Measurements from ENCODE around the gene BAIAP2L2. TPM values are rescaled to one million over a fixed set of nuclear protein-coding genes. Genes with fewer than 3 reads are reported as not detected.

BAIAP2L2 gene
- total RNA-seq, 3 donors from 2014 or later (not counting 1 experiment from before 2014, with no cell fraction given): 0.99 to 1.9 (median 1.2) TPM

DNA sequence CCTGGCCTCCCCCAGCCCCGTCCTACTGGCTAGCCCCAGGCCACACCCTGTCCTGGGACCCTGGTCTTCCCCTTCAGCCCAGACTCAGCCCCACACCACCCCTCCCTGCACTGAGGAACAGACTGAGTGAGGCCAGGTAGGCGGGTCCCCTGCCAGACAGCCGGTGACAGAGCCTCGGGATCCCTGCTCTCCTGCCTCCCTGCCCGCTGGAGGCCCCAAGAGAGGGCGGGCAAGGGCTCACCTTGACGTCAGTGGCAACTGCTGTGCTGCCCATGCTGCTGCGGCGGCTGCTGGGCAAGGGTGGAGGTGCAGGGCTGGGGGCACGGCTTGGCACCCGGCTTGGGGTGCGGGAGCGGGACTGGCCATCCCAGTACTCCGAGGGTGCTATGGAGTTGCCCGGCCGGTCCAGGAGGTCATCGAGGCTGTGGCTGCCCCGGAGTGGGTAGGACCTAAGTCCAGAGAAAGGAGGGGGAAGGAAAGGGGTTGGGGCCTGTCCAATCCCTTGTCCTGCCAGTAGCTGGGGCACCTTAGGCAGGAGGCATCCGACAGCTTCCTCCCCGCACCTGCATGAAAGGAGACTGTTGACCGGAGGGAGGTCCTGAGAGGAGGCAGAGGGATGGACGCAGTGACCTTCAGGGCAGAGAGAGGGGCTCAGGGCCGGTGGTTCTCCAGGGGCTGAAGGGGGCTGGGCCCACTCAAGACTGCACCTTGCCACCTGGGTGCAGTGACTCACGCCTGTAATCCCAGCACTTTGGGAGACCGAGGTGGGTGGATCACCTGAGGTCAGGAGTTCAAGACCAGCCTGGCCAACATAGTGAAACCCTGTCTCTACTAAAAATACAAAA lies 24.3 kb downstream of the BAIAP2L2 start:
- 95% methylated on average over 25 of the region's 25 CpGs for WGBS (ENCODE audit: insufficient coverage)
- ATAC-seq (no peak), DNase-seq (no peak)
- Mint-ChIP-seq H3K27ac (no peak overlapping the region), H3K27me3 (ENCODE audit: low read depth in 2 of 2) (no peaks in the 10 kb centered on the region), H3K36me3 (no peaks in the 10 kb centered on the region), H3K9me3 (no peaks in the 10 kb centered on the region), H3K4me3 (no peak overlapping the region), H3K4me1 (peaks cover 0 to 11% of the 10 kb centered on the region in 2 donors)
- intact Hi-C loops (cut with micrococcal nuclease): no loop called here
- H3K36me3 ChIP-seq (ENCODE audit: control insufficient read depth, insufficient read depth, low read length): no peaks in the 10 kb centered on the region
- no peaks in the 10 kb centered on the region for H3K9me3 ChIP-seq (ENCODE audit: control insufficient read depth, insufficient read depth, low read length)
- H3K27ac ChIP-seq (ENCODE audit: low read length): no peak overlapping the region
- no peak overlapping the region for H3K4me3 ChIP-seq (ENCODE audit: low read length)
- H3K4me1 ChIP-seq (ENCODE audit: control insufficient read depth, insufficient read depth, low read length): peaks cover 12% of the 10 kb centered on the region
- H3K27me3 ChIP-seq (ENCODE audit: control insufficient read depth, insufficient read depth, low read length): peaks cover 14% of the 10 kb centered on the region
- TF ChIP-seq, protein P1, sequence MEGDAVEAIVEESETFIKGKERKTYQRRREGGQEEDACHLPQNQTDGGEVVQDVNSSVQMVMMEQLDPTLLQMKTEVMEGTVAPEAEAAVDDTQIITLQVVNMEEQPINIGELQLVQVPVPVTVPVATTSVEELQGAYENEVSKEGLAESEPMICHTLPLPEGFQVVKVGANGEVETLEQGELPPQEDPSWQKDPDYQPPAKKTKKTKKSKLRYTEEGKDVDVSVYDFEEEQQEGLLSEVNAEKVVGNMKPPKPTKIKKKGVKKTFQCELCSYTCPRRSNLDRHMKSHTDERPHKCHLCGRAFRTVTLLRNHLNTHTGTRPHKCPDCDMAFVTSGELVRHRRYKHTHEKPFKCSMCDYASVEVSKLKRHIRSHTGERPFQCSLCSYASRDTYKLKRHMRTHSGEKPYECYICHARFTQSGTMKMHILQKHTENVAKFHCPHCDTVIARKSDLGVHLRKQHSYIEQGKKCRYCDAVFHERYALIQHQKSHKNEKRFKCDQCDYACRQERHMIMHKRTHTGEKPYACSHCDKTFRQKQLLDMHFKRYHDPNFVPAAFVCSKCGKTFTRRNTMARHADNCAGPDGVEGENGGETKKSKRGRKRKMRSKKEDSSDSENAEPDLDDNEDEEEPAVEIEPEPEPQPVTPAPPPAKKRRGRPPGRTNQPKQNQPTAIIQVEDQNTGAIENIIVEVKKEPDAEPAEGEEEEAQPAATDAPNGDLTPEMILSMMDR (IDR thresholded peaks at IDR 0.05): no peak

DNA sequence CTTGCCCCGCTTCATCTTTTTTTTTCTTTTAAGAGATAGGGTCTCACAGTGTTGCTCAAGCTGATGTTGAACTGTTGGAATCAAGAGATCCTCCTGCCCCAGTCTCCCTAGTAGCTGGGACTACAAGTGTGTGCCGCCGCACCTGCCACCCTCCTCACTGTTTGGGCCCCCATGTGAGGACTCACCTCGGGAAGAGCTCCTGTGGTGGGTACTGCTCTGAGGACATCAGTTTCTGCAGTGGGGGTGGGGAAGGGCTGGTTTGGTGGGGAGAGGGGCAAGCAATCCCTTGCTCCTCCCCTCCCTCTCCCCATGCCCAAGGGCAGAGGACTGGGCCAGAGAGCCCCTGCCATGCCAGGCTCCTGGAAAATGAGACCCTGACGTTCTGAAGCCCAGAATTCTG lies 25.0 kb downstream of the BAIAP2L2 start:
- no peak overlapping the region for H3K4me3 Mint-ChIP-seq
- Histone ChIP-seq H3K27ac (ENCODE audit: low read length) (no peak overlapping the region), H3K36me3 (ENCODE audit: control insufficient read depth, insufficient read depth, low read length) (no peaks in the 10 kb centered on the region), H3K4me3 (ENCODE audit: low read length) (no peak overlapping the region), H3K9me3 (ENCODE audit: control insufficient read depth, insufficient read depth, low read length) (no peaks in the 10 kb centered on the region), H3K27me3 (ENCODE audit: control insufficient read depth, insufficient read depth, low read length) (peaks cover 16% of the 10 kb centered on the region), H3K4me1 (ENCODE audit: control insufficient read depth, insufficient read depth, low read length) (peaks cover 18% of the 10 kb centered on the region)
- H3K27me3 Mint-ChIP-seq (ENCODE audit: low read depth in 2 of 2): no peaks in the 10 kb centered on the region
- WGBS (ENCODE audit: insufficient coverage): 76% methylated on average over 4 of the region's 5 CpGs
- peaks cover 0 to 15% of the 10 kb centered on the region in 2 donors for H3K4me1 Mint-ChIP-seq
- TF ChIP-seq, protein P1 (IDR thresholded peaks at IDR 0.05): no peak
- no peaks in the 10 kb centered on the region for H3K36me3 Mint-ChIP-seq
- ATAC-seq: no peak
- intact Hi-C loops (cut with micrococcal nuclease): no loop called here
- H3K9me3 Mint-ChIP-seq: no peaks in the 10 kb centered on the region
- no peak overlapping the region for H3K27ac Mint-ChIP-seq
- DNase-seq: no peak

DNA sequence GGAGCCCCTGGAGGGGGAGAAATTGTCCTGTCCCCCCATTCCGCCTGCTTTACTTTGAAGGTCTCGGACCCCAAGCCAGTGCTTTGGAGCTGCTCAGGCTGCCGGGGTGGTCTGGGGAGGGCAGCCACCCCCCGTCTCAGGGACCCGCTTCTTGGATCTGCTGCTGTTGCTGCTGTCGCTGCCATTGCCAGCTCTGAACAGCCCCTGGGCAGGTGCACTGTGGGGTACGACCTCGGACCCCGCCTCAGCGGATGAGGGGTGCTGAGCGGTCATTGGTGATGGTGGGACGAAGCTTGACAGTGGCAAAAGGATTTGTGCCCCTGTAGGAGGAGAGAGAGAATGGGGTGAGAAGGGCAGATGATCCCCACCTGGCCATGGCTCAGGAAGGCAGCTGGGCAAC lies 25.4 kb downstream of the BAIAP2L2 start:
- no peaks in the 10 kb centered on the region for H3K27me3 Mint-ChIP-seq (ENCODE audit: low read depth in 2 of 2)
- H3K9me3 Mint-ChIP-seq: no peaks in the 10 kb centered on the region
- no peaks in the 10 kb centered on the region for H3K36me3 Mint-ChIP-seq
- Histone ChIP-seq H3K9me3 (ENCODE audit: control insufficient read depth, insufficient read depth, low read length) (no peaks in the 10 kb centered on the region), H3K4me3 (ENCODE audit: low read length) (no peak overlapping the region), H3K27ac (ENCODE audit: low read length) (no peak overlapping the region), H3K36me3 (ENCODE audit: control insufficient read depth, insufficient read depth, low read length) (no peaks in the 10 kb centered on the region), H3K27me3 (ENCODE audit: control insufficient read depth, insufficient read depth, low read length) (peaks cover 18% of the 10 kb centered on the region), H3K4me1 (ENCODE audit: control insufficient read depth, insufficient read depth, low read length) (peaks cover 19% of the 10 kb centered on the region)
- no peak overlapping the region for H3K27ac Mint-ChIP-seq
- H3K4me1 Mint-ChIP-seq: peaks cover 0 to 15% of the 10 kb centered on the region in 2 donors
- no peak overlapping the region for H3K4me3 Mint-ChIP-seq
- intact Hi-C loops (cut with micrococcal nuclease): no loop called here
- TF ChIP-seq, protein P1 (IDR thresholded peaks at IDR 0.05): no peak
- 95% methylated on average over 12 of the region's 12 CpGs for WGBS (ENCODE audit: insufficient coverage)
- no peak for DNase-seq
- ATAC-seq: no peak
